ENCODE data around the gene ARVCF. TPM values are rescaled to one million over a fixed set of nuclear protein-coding genes. Genes with fewer than 3 reads are reported as not detected.

ARVCF gene
- polyA plus RNA-seq, 1 donor, result 18.3 TPM

- no peak for DNase-seq
Observed at GRCh38 chr22:19973551-19974267, 42.9 kb downstream of the ARVCF start.

GRCh38 chr22:19972652-19973550 is 43.7 kb downstream of the ARVCF start:
- DNase-seq, result no peak

GRCh38 chr22:19972251-19972650 is 44.4 kb downstream of the ARVCF start:
- no peak for DNase-seq

DNA sequence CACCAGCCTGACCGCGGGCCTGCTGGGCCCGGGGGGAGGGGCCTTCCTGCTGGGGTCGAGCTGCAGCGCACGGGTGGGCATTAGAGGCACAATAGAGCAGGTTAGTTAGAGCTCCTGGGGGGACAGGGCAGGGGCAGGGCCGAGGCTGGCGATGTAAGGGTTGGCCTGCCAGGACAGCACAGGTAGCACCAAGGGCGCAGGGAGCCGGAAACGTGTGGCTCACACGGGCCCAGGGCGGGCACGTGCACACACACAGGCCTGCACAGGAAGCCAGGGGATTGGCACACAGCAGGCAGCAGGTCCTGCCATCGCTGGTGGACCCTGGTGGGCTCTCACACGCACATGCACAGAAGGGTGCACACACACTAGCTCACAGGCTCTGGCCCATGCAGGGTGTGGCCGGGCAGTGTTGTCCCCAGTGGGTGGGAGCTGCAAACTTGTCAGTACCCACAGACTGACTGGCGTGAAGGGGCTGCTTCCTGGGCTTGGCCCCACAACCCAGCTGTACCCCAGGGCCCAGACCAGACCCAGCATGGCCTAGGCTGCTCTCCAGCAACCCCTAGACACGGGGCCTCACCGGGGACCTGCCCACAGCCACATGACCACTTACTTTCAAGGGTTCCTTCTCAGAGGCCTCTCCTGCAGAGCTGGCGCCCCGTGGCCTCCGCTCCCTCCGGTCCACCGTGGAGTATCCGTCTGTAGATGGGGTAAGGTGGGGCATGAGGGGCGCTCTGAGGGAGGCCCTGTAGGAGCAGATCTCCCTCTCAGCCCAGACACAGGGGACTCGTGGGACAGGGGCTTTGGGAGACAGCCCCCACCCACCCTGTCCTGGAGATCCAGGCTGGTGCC is 45.1 kb downstream of the ARVCF start:
- DNase-seq, result no peak

DNA sequence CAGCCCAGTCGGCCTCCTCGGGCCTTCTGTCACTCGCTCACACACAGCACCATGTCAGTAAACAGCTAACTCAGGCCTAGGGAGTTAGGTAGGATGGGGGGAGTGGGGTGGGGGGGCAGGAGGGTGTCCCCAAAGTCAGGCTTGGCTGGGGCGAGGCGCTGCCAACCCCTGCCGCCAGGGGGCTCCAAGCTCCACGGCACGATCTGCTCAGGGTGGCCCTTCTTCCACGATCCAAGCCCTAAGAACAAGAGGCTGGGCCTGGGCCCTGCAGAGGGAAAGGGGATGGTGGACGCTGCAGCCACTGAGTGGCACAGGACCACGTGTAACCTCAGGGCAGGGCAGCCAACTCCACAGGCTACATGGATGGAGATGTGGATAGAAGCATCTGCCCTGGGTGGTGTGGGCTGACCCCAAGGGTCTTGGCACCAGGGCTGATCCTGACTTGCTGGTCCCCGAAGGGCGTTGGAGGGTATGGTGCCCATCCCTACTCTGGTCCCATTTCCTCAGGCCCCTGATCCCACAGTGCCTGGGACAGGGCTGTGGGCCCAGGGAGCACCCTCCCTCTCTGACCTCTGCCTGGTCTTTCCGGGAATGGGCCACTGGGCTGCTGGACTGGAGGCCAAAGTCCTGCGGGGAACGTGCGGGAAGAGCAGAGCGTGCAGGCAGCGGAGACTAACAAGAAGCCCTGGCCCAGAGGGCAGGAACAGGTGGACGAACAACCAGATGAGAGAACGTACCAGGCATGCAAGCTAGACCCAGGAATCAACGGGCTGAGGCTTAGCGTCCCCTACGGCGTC is 45.9 kb downstream of the ARVCF start:
- no peak for DNase-seq

DNA sequence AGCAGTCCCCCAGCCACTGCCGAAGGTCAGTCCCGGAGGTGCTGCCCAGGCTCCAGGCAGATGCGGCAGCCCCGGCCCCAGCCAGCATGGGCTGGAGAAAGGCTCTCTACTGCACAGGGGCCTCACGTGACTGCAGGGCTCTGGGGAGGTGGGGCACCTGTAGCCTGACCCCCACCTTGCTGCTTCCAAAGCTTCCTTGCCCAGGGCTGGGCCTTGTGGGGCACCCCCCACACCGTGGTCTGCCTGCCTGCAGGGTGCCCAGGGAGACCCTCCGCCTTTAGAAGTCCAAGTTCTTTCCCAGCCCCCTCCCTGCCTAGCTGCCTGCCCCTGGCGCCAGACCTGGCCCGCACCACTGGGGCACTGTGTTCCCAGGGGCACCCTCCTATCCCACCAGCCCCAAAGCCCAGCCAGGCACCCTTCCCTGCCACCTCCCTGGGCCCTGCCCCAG is 46.6 kb downstream of the ARVCF start:
- no peak for DNase-seq

DNA sequence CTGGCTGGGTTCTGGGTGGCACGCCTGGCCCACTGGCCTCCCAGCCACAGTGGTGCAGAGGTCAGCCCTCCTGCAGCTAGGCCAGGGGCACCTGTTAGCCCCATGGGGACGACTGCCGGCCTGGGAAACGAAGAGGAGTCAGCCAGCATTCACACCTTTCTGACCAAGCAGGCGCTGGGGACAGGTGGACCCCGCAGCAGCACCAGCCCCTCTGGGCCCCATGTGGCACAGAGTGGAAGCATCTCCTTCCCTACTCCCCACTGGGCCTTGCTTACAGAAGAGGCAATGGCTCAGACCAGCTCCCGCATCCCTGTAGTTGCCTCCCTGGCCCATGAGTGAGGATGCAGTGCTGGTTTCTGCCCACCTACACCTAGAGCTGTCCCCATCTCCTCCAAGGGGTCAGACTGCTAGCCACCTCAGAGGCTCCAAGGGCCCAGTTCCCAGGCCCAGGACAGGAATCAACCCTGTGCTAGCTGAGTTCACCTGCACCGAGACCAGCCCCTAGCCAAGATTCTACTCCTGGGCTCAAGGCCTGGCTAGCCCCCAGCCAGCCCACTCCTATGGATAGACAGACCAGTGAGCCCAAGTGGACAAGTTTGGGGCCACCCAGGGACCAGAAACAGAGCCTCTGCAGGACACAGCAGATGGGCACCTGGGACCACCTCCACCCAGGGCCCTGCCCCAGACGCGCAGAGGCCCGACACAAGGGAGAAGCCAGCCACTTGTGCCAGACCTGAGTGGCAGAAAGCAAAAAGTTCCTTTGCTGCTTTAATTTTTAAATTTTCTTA is 47.3 kb downstream of the ARVCF start:
- no peak for DNase-seq

DNA sequence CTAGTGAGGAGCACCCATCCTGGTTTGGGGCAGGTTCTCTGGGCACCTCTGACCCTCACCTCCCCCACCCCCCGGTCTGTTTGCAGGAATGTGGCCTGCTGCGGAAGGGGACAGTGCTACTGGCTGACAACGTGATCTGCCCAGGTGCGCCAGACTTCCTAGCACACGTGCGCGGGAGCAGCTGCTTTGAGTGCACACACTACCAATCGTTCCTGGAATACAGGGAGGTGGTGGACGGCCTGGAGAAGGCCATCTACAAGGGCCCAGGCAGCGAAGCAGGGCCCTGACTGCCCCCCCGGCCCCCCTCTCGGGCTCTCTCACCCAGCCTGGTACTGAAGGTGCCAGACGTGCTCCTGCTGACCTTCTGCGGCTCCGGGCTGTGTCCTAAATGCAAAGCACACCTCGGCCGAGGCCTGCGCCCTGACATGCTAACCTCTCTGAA is 48.2 kb downstream of the ARVCF start:
- no peak for DNase-seq

DNA sequence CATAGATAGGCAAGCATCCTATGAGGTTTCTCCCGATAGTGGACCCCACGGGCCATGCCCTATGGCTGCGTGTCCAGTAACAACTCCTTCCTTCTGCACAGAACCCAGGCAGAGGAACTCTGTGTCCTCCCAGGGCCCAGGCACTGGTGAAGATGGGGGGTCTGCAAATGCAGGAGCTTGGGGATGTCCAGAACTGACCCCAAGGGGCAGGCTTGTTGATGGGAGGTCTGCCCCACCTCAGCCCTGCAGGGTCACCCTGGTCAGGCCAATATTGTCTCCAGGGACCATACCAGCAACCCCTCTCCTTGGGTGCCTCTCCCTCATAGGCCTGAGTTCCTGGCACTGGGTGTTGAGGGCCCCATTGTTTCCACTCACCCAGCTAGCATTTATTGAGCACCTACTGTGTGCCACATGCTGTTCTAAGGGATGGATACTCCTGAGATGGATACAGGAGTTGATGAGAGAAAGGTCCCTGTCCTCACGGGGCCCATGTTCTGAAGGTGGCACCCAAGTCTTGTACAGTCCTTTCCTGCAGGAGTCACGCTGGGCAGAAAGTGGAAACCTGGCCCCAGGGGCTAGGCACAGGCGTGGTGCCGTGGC is 48.7 kb downstream of the ARVCF start:
- no peak for DNase-seq

- DNase-seq, result no peak
Observed at GRCh38 chr22:19966908-19967750, 49.5 kb downstream of the ARVCF start.

DNA sequence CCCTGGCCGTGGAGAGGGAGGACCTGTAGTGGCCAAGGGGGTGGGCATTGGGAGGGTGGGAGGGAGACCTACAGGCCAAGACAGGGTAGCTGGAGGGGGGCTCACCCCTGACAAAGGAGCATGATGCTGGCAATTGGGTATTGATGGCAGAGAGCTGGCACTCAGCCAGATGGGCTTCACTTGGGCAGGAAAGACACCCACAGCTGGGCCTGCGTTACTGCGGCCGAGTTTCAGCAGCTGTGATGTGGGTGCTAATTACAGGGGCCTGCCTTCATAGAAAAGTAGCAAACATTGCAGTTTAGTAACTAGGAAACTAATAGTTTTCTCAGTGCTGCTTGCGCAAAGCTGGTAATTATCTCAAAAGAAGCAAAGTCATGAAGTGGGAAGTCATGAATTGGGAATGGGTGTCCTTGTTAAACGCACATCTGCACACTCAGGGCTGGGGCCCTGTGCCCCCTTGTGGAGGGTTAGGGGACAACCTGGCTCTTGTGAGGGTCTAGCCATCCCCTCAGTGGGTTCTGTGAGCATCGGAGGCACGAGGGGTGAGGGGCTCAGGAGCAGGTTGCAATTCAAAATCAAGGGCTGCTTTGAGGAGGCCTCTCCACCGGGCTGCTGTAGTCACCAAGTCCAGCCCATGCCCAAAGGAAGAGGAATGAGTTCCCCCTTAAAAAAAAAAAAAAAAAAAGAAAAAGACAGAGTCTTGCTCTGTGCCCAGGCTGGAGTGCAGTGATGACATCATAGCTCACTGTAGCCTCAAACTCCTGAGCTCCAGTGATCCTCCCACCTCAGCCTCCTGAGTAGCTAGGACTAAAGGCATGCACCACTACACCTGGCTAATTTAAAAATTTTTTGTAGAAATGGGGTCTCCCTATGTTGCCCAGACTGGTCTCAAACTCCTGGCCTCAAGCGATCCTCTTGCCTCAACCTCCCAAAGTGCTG is 50.6 kb downstream of the ARVCF start:
- no peak for DNase-seq

- DNase-seq, result no peak
Observed at GRCh38 chr22:19964701-19965386, 51.8 kb downstream of the ARVCF start.

- DNase-seq, result no peak
Observed at GRCh38 chr22:19963863-19964642, 52.6 kb downstream of the ARVCF start.

GRCh38 chr22:19962909-19963806 is 53.5 kb downstream of the ARVCF start:
- no peak for DNase-seq

GRCh38 chr22:19962246-19962908 is 54.2 kb downstream of the ARVCF start:
- DNase-seq, result peak; percentile 66

Measured in left kidney (tissue), 2 donors.